Measurements from ENCODE around the gene WASHC2C. TPM values are rescaled to one million over a fixed set of nuclear protein-coding genes. Genes with fewer than 3 reads are reported as not detected.
"Not testable (repeated sequence)": the region's sequence is repeated elsewhere in the genome, so short reads cannot be mapped to it uniquely, and the experiment has no call there.

Gene WASHC2C
- total RNA-seq, 2 experiments from 2014 or later, result 62.9 to 69.3 TPM

GRCh38 chr10:45817130-45817859 is 90.2 kb downstream of the WASHC2C start:
- Mint-ChIP-seq H3K36me3 (ENCODE audit: low read depth) (no peaks in the 10 kb centered on the region), H3K27ac (no peak overlapping the region), H3K4me3 (no peak overlapping the region), H3K9me3 (no peaks in the 10 kb centered on the region), H3K27me3 (peaks cover 4% of the 10 kb centered on the region), H3K4me1 (ENCODE audit: low read depth) (no peaks in the 10 kb centered on the region)
- DNase-seq (no peak), ATAC-seq (ENCODE audit: poor library complexity) (no peak)
- CTCF ChIA-PET, result no interaction called here
- Histone ChIP-seq H3K4me3 (ENCODE audit: low read length) (no peak overlapping the region), H3K27ac (ENCODE audit: low read depth in 1 of 2, low read length in 2 of 2) (no peak overlapping the region), H3K27me3 (ENCODE audit: control insufficient read depth in 1 of 2, insufficient read depth in 2 of 2, low read length in 2 of 2) (no peaks in the 10 kb centered on the region), H3K4me1 (ENCODE audit: insufficient read depth, low read length) (no peaks in the 10 kb centered on the region), H3K9me3 (ENCODE audit: control insufficient read depth in 1 of 2, insufficient read depth in 1 of 2, low read length in 2 of 2) (peaks cover 0 to 6% of the 10 kb centered on the region in 2 experiments), H3K36me3 (ENCODE audit: insufficient read depth, low read length) (no peaks in the 10 kb centered on the region)
- POLR2A ChIA-PET, result no interaction called here
- intact Hi-C loops (cut with DNase I, micrococcal nuclease), result no loop called here
- no peak for TF ChIP-seq CTCF (IDR thresholded peaks at IDR 0.05)

DNA sequence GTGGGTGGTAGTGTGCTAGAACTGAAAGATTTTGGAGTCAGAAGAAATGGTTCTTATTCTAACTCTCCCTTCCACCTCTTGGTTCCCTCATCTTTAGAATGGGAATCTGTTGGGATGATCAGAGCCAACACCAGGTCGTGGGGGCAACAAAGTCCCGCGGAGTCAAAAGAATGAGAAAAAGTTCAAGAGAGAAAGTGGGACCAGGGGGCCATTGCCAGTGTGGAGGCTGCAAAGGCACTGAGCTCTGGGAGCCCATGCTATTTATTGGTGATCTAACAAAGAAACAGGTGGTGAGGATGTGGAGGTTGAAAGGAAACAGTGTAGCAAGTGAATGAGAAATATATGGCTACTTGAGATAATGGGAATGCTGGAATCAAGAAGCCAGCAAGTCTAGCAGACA is 90.8 kb downstream of the WASHC2C start:
- peaks cover 0 to 6% of the 10 kb centered on the region in 2 experiments for H3K9me3 ChIP-seq (ENCODE audit: control insufficient read depth in 1 of 2, insufficient read depth in 1 of 2, low read length in 2 of 2)
- Mint-ChIP-seq H3K4me1 (ENCODE audit: low read depth) (no peaks in the 10 kb centered on the region), H3K36me3 (ENCODE audit: low read depth) (no peaks in the 10 kb centered on the region), H3K9me3 (no peaks in the 10 kb centered on the region), H3K4me3 (no peak overlapping the region), H3K27me3 (peaks cover 4% of the 10 kb centered on the region), H3K27ac (no peak overlapping the region)
- H3K4me3 ChIP-seq (ENCODE audit: low read length), result no peak overlapping the region
- H3K4me1 ChIP-seq (ENCODE audit: insufficient read depth, low read length), result no peaks in the 10 kb centered on the region
- ATAC-seq (ENCODE audit: poor library complexity) (no peak), DNase-seq (no peak)
- CTCF ChIA-PET, result no interaction called here
- POLR2A ChIA-PET, result no interaction called here
- TF ChIP-seq CTCF (IDR thresholded peaks at IDR 0.05), result no peak
- H3K27me3 ChIP-seq (ENCODE audit: control insufficient read depth in 1 of 2, insufficient read depth in 2 of 2, low read length in 2 of 2), result no peaks in the 10 kb centered on the region
- no peaks in the 10 kb centered on the region for H3K36me3 ChIP-seq (ENCODE audit: insufficient read depth, low read length)
- H3K27ac ChIP-seq (ENCODE audit: low read depth in 1 of 2, low read length in 2 of 2), result no peak overlapping the region
- intact Hi-C loops (cut with DNase I, micrococcal nuclease), result no loop called here

DNA sequence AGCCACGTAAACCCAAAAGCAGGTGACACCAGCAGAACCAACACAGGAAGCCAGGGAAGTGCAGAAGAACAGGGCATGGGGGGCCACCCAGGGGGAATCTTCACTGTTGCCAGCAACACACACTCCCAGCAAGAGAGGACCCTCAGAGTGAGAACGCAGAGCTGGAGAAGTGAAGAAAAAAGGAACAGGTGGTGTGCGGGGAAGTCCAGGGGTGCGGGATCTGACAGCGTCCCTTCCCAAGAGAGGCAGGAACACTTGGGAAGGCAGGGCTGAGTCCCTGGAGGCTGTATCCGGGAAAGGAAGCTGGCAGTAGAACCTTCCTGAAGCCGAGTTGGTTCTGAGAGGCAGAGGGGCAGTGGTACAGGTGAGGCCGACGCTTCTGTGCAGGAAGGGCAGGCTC is 92.5 kb downstream of the WASHC2C start:
- H3K9me3 Mint-ChIP-seq, result no peaks in the 10 kb centered on the region

DNA sequence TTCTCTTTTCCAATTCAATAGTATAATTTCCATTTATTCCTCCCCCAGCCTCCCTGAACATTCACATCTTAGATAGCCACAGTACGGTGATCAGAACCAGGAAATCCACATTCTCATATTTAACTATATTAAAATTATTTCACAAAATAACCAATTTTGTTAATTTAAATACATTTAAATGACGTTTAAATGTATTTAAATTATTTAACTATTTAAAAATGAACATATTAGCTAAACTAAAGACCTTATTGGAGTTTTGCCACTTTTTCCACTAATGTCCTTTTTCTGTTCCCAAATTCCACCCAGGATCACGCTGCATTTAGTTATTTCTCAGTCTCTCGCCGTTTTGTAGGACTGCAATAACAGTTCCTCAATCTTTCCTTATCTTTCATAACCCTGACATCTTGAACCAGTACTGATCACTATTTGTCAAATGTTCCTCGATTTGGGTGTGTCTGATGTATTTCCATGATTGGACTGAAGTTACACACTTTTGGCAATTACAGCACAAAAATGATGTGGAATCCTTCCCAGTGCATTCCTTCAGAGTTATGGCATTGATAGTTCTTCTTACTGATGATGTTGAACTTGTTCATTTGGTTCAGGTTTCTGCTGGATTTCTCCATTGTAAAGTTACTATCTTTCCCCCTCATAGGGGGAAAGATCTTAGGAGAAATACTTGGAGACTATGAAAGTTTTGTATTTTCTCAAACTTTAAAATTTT is 93.2 kb downstream of the WASHC2C start:
- H3K9me3 ChIP-seq (ENCODE audit: control insufficient read depth in 1 of 2, insufficient read depth in 1 of 2, low read length in 2 of 2); H3K27me3 ChIP-seq (ENCODE audit: control insufficient read depth in 1 of 2, insufficient read depth in 2 of 2, low read length in 2 of 2); DNase-seq; CTCF ChIA-PET; H3K36me3 Mint-ChIP-seq (ENCODE audit: low read depth); H3K27ac ChIP-seq (ENCODE audit: low read depth in 1 of 2, low read length in 2 of 2); H3K27me3 Mint-ChIP-seq; H3K4me1 ChIP-seq (ENCODE audit: insufficient read depth, low read length); H3K4me3 ChIP-seq (ENCODE audit: low read length); H3K9me3 Mint-ChIP-seq; ATAC-seq (ENCODE audit: poor library complexity); H3K36me3 ChIP-seq (ENCODE audit: insufficient read depth, low read length); H3K4me3 Mint-ChIP-seq; H3K27ac Mint-ChIP-seq; POLR2A ChIA-PET; H3K4me1 Mint-ChIP-seq (ENCODE audit: low read depth); intact Hi-C loops (cut with DNase I, micrococcal nuclease): not testable (repeated sequence)

More for the DNA sequence above, 92.5 kb downstream of the WASHC2C start:
- no peak for DNase-seq
- H3K4me1 Mint-ChIP-seq (ENCODE audit: low read depth), result no peaks in the 10 kb centered on the region
- peaks cover 1% of the 10 kb centered on the region for H3K27me3 Mint-ChIP-seq
- ChIA-PET POLR2A (no interaction called here), CTCF (no interaction called here)
- no peaks in the 10 kb centered on the region for H3K36me3 ChIP-seq (ENCODE audit: insufficient read depth, low read length)
- H3K36me3 Mint-ChIP-seq (ENCODE audit: low read depth), result peaks cover 5% of the 10 kb centered on the region
- H3K4me3 ChIP-seq (ENCODE audit: low read length), result no peak overlapping the region
- H3K9me3 ChIP-seq (ENCODE audit: control insufficient read depth in 1 of 2, insufficient read depth in 1 of 2, low read length in 2 of 2), result peaks cover 0 to 6% of the 10 kb centered on the region in 2 experiments
- H3K4me1 ChIP-seq (ENCODE audit: insufficient read depth, low read length), result no peaks in the 10 kb centered on the region
- no peaks in the 10 kb centered on the region for H3K27me3 ChIP-seq (ENCODE audit: control insufficient read depth in 1 of 2, insufficient read depth in 2 of 2, low read length in 2 of 2)
- H3K4me3 Mint-ChIP-seq, result no peak overlapping the region
- no peak for TF ChIP-seq CTCF (IDR thresholded peaks at IDR 0.05)
- no peak overlapping the region for H3K27ac Mint-ChIP-seq
- intact Hi-C loops (cut with DNase I, micrococcal nuclease), result no loop called here
- H3K27ac ChIP-seq (ENCODE audit: low read depth in 1 of 2, low read length in 2 of 2), result no peak overlapping the region
- no peak for ATAC-seq (ENCODE audit: poor library complexity)

DNA sequence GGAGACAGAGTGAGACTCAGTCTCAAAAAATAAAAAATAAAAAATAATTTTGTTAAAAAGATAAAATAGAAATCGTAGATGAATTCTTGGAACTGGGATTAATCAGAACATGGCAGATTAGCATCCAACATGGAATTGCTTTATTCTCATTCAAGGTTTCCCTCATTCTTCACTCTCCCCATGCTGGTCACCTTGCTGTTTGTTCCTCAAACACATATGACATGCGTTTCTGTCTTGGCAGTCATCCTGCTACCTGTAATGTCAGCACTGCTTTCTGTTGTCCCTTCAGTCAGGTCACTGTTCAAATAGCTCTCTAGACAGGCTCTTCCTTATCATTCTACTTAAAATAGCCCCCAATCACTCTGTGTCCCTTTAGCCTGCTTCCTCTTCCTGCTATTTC is 95.9 kb downstream of the WASHC2C start:
- DNase-seq; CTCF ChIA-PET; H3K9me3 Mint-ChIP-seq; H3K36me3 ChIP-seq (ENCODE audit: insufficient read depth, low read length); H3K9me3 ChIP-seq (ENCODE audit: control insufficient read depth in 1 of 2, insufficient read depth in 1 of 2, low read length in 2 of 2); H3K27ac ChIP-seq (ENCODE audit: low read depth in 1 of 2, low read length in 2 of 2); H3K27ac Mint-ChIP-seq; H3K4me1 Mint-ChIP-seq (ENCODE audit: low read depth); H3K4me3 ChIP-seq (ENCODE audit: low read length); H3K36me3 Mint-ChIP-seq (ENCODE audit: low read depth); H3K27me3 Mint-ChIP-seq; POLR2A ChIA-PET; ATAC-seq (ENCODE audit: poor library complexity); H3K27me3 ChIP-seq (ENCODE audit: control insufficient read depth in 1 of 2, insufficient read depth in 2 of 2, low read length in 2 of 2); intact Hi-C loops (cut with DNase I, micrococcal nuclease); H3K4me1 ChIP-seq (ENCODE audit: insufficient read depth, low read length); H3K4me3 Mint-ChIP-seq: not testable (repeated sequence)

Measured in CD4-positive, alpha-beta T cell (primary cell).